ENCODE data around the gene KAZN. TPM values are rescaled to one million over a fixed set of nuclear protein-coding genes. Genes with fewer than 3 reads are reported as not detected.

Gene KAZN
- total RNA-seq, 1 donor from 2014 or later = 5.7 TPM

DNA sequence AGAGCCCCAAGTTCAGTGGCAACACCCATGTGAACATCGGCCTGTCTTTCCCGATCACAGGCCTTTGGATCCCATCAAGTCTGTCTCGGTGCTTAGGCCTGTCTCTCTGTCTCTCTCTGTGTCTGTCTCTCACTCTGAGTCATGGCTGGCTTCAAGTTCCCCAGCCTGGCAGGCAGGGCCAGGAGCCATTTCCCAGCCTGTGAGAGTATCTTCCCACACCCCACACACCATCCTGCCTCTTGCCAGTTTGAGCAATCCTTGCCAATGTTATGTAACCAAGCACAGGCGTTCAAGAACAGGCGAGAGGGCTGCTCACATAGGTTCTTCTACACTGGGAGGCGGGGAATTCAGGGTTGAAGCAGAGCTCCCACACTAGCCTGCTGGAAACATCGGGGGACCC is 485.1 kb downstream of the KAZN start:
- DNase-seq (ENCODE audit: low read depth) = no peak
- H3K4me3 ChIP-seq (ENCODE audit: low read depth, low read length) = no peak overlapping the region
- TF ChIP-seq CTCF (conservative IDR thresholded peaks at IDR 0.05; ENCODE audit: low read depth, low read length) = no peak

DNA sequence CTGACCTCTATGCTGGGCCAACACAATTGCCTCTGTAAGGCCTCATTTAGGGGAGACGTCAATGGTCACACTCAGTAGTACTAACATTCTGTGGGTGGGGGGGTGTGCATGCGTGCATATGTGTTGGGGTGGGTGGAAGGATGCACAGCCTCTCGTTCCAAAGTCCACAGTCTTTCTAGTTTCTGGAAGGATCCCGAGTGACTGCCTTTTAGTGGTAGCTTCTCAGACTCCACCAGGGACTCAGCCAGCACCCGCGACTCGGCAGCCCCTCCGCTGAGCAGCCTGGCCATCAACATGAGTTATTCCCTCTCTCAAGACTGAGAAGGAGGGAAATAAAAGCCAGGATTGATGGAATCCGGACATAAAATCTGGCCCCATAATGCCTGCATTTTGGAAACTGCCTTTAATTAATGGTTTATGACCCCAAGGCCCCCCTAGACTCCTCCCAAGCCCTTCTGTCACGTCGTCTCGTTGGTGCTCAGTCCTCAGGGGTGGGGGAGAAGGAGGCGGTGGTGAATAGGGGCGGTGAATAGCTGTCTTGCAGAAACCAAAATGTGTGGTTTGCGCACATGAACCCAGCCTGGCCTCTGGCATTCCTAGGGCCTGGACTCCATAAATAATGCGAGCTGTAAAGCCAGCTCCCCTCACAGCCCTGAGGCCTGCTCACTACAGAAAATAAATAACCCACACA is 489.9 kb downstream of the KAZN start:
- no peak for TF ChIP-seq CTCF (conservative IDR thresholded peaks at IDR 0.05; ENCODE audit: low read depth, low read length)
- no peak for DNase-seq (ENCODE audit: low read depth)
- no peak overlapping the region for H3K4me3 ChIP-seq (ENCODE audit: low read depth, low read length)

DNA sequence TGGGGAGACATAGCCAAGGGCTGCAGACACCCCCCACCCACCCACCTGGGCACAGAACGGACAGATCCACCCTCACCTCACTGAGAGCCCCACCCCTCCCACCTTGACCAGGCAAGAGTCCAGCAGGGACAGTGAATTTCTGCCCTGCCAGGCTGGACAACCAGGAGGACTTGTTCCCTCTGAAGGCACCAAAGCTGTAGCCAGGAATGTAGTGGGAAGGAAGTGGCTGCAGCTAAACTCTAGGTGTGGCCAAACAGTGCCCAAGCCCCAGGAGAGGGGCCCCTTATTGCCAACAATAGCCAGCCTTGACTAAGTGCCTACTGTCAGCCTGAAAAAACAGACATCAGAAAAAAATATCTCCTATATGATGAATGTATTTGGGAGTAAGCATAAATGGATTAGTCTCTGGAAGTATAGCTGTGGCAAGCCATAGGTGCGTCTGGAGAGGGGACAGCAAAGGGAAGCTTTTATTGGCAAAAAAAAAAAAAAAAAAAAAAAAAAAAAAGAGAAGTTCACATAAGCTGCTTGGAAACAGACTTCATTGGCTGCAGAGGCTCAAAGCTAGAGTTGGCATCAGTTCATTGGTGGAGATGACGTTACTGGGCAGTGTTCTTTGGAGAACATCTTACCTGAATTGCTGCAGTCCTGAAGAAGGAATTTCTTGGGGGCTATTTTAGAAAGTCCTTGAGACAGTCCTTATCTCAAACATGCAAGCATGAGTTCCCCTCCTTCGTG is 490.9 kb downstream of the KAZN start:
- TF ChIP-seq CTCF (conservative IDR thresholded peaks at IDR 0.05; ENCODE audit: low read depth, low read length) = no peak
- no peak for DNase-seq (ENCODE audit: low read depth)
- no peak overlapping the region for H3K4me3 ChIP-seq (ENCODE audit: low read depth, low read length)

- no peak for TF ChIP-seq CTCF (conservative IDR thresholded peaks at IDR 0.05; ENCODE audit: low read depth, low read length)
- H3K4me3 ChIP-seq (ENCODE audit: low read depth, low read length) = no peak overlapping the region
- no peak for DNase-seq (ENCODE audit: low read depth)
Observed at GRCh38 chr1:15090373-15090772, 491.9 kb downstream of the KAZN start.

DNA sequence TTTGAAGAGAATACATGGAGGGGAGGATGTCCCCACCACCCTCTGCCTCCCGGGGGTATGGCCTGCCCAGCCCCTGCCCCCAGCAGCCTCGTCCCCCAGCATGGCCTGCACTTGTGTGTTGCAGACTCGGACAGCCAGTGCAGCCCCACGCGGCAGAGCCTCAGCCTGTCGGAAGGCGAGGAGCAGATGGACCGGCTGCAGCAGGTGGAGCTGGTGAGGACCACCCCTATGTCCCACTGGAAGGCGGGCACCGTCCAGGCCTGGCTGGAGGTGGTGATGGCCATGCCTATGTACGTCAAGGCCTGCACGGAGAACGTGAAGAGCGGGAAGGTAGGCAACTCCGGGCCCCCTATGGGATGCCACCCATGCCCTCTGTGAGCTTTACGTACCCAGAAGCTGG is 495.6 kb downstream of the KAZN start:
- H3K4me3 ChIP-seq (ENCODE audit: low read depth, low read length) = no peak overlapping the region
- no peak for DNase-seq (ENCODE audit: low read depth)
- no peak for TF ChIP-seq CTCF (conservative IDR thresholded peaks at IDR 0.05; ENCODE audit: low read depth, low read length)

DNA sequence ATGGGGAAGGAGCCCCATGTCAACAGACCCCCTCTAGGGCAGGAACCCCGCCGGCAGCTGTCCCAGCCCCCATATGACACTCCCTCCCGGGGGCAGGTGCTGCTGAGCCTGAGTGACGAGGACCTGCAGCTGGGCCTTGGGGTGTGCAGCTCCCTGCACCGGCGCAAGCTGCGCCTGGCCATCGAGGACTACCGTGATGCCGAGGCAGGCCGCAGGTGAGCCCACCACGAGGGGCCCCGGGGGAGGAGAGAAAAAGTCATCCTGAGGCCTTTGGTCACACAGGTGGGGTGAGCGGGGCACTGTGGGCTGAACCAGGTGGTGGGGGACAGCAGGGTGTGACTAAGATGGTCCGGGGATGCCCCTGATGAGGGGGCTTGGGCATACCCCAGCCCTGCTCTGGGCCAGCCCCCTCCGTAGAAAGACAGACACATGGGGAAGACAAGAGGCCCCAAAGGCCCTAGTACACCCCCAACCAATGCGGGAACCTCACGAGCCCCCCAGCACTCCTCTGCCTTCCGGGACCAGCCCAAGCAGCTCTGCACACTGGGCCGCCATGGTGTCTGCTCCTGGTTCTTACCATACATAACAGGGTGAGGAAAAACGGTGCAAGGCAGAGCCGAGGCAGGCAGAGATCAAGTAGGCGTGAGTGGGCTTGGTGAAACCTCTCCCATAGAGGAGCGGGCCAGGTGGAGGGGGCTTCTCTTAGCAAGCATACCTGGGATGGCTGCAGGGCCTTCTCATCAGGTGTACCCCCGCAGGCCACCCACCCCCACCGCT is 496.4 kb downstream of the KAZN start:
- DNase-seq (ENCODE audit: low read depth) = no peak
- no peak for TF ChIP-seq CTCF (conservative IDR thresholded peaks at IDR 0.05; ENCODE audit: low read depth, low read length)
- H3K4me3 ChIP-seq (ENCODE audit: low read depth, low read length) = no peak overlapping the region

Measured in epithelial cell of proximal tubule (primary cell).